Upper lobe of left lung (tissue), 6 donors: Measurements from ENCODE around the gene PAQR3. TPM values are rescaled to one million over a fixed set of nuclear protein-coding genes. Genes with fewer than 3 reads are reported as not detected.
"Not testable (repeated sequence)": the region's sequence is repeated elsewhere in the genome, so short reads cannot be mapped to it uniquely, and the experiment has no call there.

Source experiments
- ATAC-seq, 2 donors: fragments of 200-7000 bp; cut with Tn5 transposase; one replicate each; pipeline ENCODE4 v1.9.1; 2022; ENCODE audit warnings: mild to moderate bottlenecking in 2 of 2, moderate library complexity in 2 of 2; ENCODE audit not compliant: low FRiP score in 2 of 2
- DNase-seq, 2 donors: peaks; one replicate each; pipeline ENCODE4 v3.0.0-alpha.2; 2019 to 2020
- H3K27ac ChIP-seq, 4 donors: fragments of 200-600 bp; sonication (generic); one replicate each; pipeline ENCODE4 v1.5.1; 2016 to 2019
- H3K27me3 ChIP-seq, 4 donors: fragments of 200-600 bp; sonication (generic); one replicate each; pipeline ENCODE4 v1.5.1; 2017 to 2019
- H3K36me3 ChIP-seq, 4 donors: fragments of 200-600 bp; sonication (generic); one replicate each; pipeline ENCODE4 v1.5.1; 2016 to 2019
- H3K4me1 ChIP-seq, 4 donors: fragments of 200-600 bp; sonication (generic); one replicate each; pipeline ENCODE4 v1.5.1; 2018 to 2019
- H3K4me3 ChIP-seq, 4 donors: fragments of 200-600 bp; sonication (generic); one replicate each; pipeline ENCODE4 v1.5.1; 2017 to 2019; ENCODE audit warnings: mild to moderate bottlenecking in 2 of 4, moderate library complexity in 1 of 4
- H3K9me3 ChIP-seq, 4 donors: fragments of 200-600 bp; sonication (generic); one replicate each; pipeline ENCODE4 v1.5.1; 2018 to 2019
- CTCF ChIP-seq, 6 experiments: fragments of 450-650 bp in 4 of 6; fragments of 200-600 bp in 2 of 6; sonication (generic) in 2 of 6; IDR thresholded peaks; one replicate each; pipeline ENCODE4 v1.5.1; 2016 to 2019; ENCODE audit warnings: antibody characterized with exemption in 6 of 6
- EP300 ChIP-seq, 4 donors: sonication (generic); formaldehyde crosslinking; IDR thresholded peaks; one replicate each; pipeline ENCODE4 v1.5.1; 2017; ENCODE audit warnings: antibody characterized with exemption in 4 of 4, control low read depth in 2 of 4
- POLR2A ChIP-seq, 4 donors: fragments of 450-650 bp; IDR thresholded peaks; one replicate each; pipeline ENCODE4 v1.5.1; 2016 to 2017; ENCODE audit warnings: antibody characterized with exemption in 4 of 4, mild to moderate bottlenecking in 2 of 4
- POLR2AphosphoS5 ChIP-seq, 2 donors: sonication (generic); formaldehyde crosslinking; IDR thresholded peaks; one replicate each; pipeline ENCODE4 v1.5.1; 2017; ENCODE audit warnings: antibody characterized with exemption in 2 of 2
- WGBS, 2 donors: methylation state at CpG; one replicate each; pipeline ENCODE4 v1.1.5; 2017 to 2018; 5-methylcytosine and 5-hydroxymethylcytosine counted together
- total RNA-seq, 6 donors: library from RNA; depleted of rRNA in 4 of 6; stranded (reverse); fragments of >200 nt in 4 of 6; gene quantifications; one replicate each; pipeline versions ENCODE4 v1.1.0 to v1.2.1, GENCODE V29; 2016 to 2021
- donor health status: DM: no; HTN: no; CAD: no; lungs with moderate emphysema.
- donor health status: DM: no; HTN: yes; CAD: no; lungs with severe emphysema.

Gene PAQR3
- total RNA-seq, 6 donors from 2014 or later = 3.4 to 14.2 (median 9.0) TPM

- H3K4me1 ChIP-seq = no peaks in the 10 kb centered on the region
- no peak for ATAC-seq
- no peak overlapping the region for H3K27ac ChIP-seq
- H3K27me3 ChIP-seq = no peaks in the 10 kb centered on the region
- TF ChIP-seq POLR2AphosphoS5 (IDR thresholded peaks at IDR 0.05) = no peak
- no peak for TF ChIP-seq EP300 (IDR thresholded peaks at IDR 0.05)
- no peak for TF ChIP-seq CTCF (IDR thresholded peaks at IDR 0.05)
- TF ChIP-seq POLR2A (IDR thresholded peaks at IDR 0.05) = no peak
- no peak for DNase-seq
- no peak overlapping the region for H3K4me3 ChIP-seq
- no peaks in the 10 kb centered on the region for H3K9me3 ChIP-seq
- peaks cover 0 to 29% (median 4%) of the 10 kb centered on the region in 4 donors for H3K36me3 ChIP-seq
Measured at GRCh38 chr4:78880874-78881492, 58.3 kb downstream of the PAQR3 start.

GRCh38 chr4:78878031-78878430 is 61.2 kb downstream of the PAQR3 start:
- Histone ChIP-seq H3K4me3 (no peak overlapping the region), H3K27ac (no peak overlapping the region), H3K27me3 (no peaks in the 10 kb centered on the region), H3K9me3 (no peaks in the 10 kb centered on the region), H3K36me3 (peaks cover 3 to 52% (median 10%) of the 10 kb centered on the region in 4 donors), H3K4me1 (no peaks in the 10 kb centered on the region)
- no peak for DNase-seq
- TF ChIP-seq EP300 (IDR thresholded peaks at IDR 0.05) (no peak), POLR2A (IDR thresholded peaks at IDR 0.05) (no peak), CTCF (IDR thresholded peaks at IDR 0.05) (no peak), POLR2AphosphoS5 (IDR thresholded peaks at IDR 0.05) (no peak)
- 93 to 100% methylated on average over 1 of the region's 1 CpG for WGBS, 2 donors
- ATAC-seq = no peak

GRCh38 chr4:78876568-78877320 is 62.5 kb downstream of the PAQR3 start:
- peaks cover 10 to 65% (median 20%) of the 10 kb centered on the region in 4 donors for H3K36me3 ChIP-seq

GRCh38 chr4:78870056-78870455 is 69.2 kb downstream of the PAQR3 start:
- Histone ChIP-seq H3K27me3 (no peaks in the 10 kb centered on the region), H3K4me1 (no peaks in the 10 kb centered on the region), H3K9me3 (no peaks in the 10 kb centered on the region), H3K4me3 (no peak overlapping the region), H3K27ac (no peak overlapping the region), H3K36me3 (peaks cover 7 to 66% (median 24%) of the 10 kb centered on the region in 4 donors)
- no peak for TF ChIP-seq POLR2A (IDR thresholded peaks at IDR 0.05)
- TF ChIP-seq EP300 (IDR thresholded peaks at IDR 0.05) = no peak
- TF ChIP-seq CTCF (IDR thresholded peaks at IDR 0.05) = no peak
- TF ChIP-seq POLR2AphosphoS5 (IDR thresholded peaks at IDR 0.05) = no peak
- DNase-seq (no peak), ATAC-seq (no peak)

More at GRCh38 chr4:78876568-78877320, 62.5 kb downstream of the PAQR3 start:
- 84 to 90% methylated on average over 5 of the region's 5 CpGs for WGBS, 2 donors
- ATAC-seq = no peak
- H3K4me3 ChIP-seq = no peak overlapping the region
- H3K9me3 ChIP-seq = no peaks in the 10 kb centered on the region
- no peak for TF ChIP-seq CTCF (IDR thresholded peaks at IDR 0.05)
- TF ChIP-seq EP300 (IDR thresholded peaks at IDR 0.05) = no peak
- no peak for TF ChIP-seq POLR2A (IDR thresholded peaks at IDR 0.05)
- no peak for TF ChIP-seq POLR2AphosphoS5 (IDR thresholded peaks at IDR 0.05)
- no peak for DNase-seq
- no peaks in the 10 kb centered on the region for H3K27me3 ChIP-seq
- H3K4me1 ChIP-seq = no peaks in the 10 kb centered on the region
- no peak overlapping the region for H3K27ac ChIP-seq

GRCh38 chr4:78868712-78869111 is 70.5 kb downstream of the PAQR3 start:
- ATAC-seq, H3K27ac ChIP-seq, DNase-seq, H3K27me3 ChIP-seq, H3K9me3 ChIP-seq, H3K4me3 ChIP-seq, H3K4me1 ChIP-seq: not testable (repeated sequence)
- H3K36me3 ChIP-seq = peaks cover 7 to 53% (median 23%) of the 10 kb centered on the region in 4 donors
- WGBS, 2 donors = 93 to 98% methylated on average over 4 to 5 of the region's 5 CpGs
